T-helper 17 cell (primary cell): ENCODE results near the gene TNFSF11. TPM values are rescaled to one million over a fixed set of nuclear protein-coding genes. Genes with fewer than 3 reads are reported as not detected.
A peak's percentile ranks its signal among the peaks of the same experiment; 100 is the strongest.

Source experiments
- ATAC-seq: fragments of 150-1000 bp; cut with Tn5 transposase; 2 replicates; pipeline ENCODE4 v1.10.0; 2021; ENCODE audit warnings: mild to moderate bottlenecking, moderate library complexity
- DNase-seq, 3 donors: peaks; one replicate each; pipeline versions ENCODE4 v3.0.0 to v3.0.0-alpha.2; 2020 to 2021
- H3K9me3 ChIP-seq: one replicate; pipeline ENCODE4 v1.7.0; 2013; ENCODE audit warnings: low read length, mild to moderate bottlenecking; ENCODE audit not compliant: control insufficient read depth, poor library complexity, severe bottlenecking
- H3K27ac Mint-ChIP-seq: one replicate; pipeline ENCODE4 v1.8.0; 2022; ENCODE audit warnings: mild to moderate bottlenecking, moderate library complexity, mixed read lengths
- H3K27me3 Mint-ChIP-seq: one replicate; pipeline ENCODE4 v1.8.0; 2022; ENCODE audit warnings: mixed read lengths
- H3K36me3 Mint-ChIP-seq: one replicate; pipeline ENCODE4 v1.8.0; 2022; ENCODE audit warnings: low read depth, mixed read lengths
- H3K4me1 Mint-ChIP-seq: one replicate; pipeline ENCODE4 v1.8.0; 2022; ENCODE audit warnings: mild to moderate bottlenecking, mixed read lengths
- H3K4me3 Mint-ChIP-seq: one replicate; pipeline ENCODE4 v1.8.0; 2022; ENCODE audit warnings: mild to moderate bottlenecking, moderate library complexity, mixed read lengths
- total RNA-seq, 4 donors: library from RNA in 2 of 4; stranded (reverse) in 2 of 4; gene quantifications; one replicate each; pipeline ENCODE4 v1.2.3 and lab custom pipeline; 2022 to 2026

Gene TNFSF11
- total RNA-seq, 2 donors from 2014 or later: not detected

GRCh38 chr13:42607546-42607945 lies 33.6 kb downstream of the TNFSF11 start:
- H3K27ac Mint-ChIP-seq: no peak overlapping the region
- H3K4me3 Mint-ChIP-seq: no peak overlapping the region
- H3K9me3 ChIP-seq: no peaks in the 10 kb centered on the region
- ATAC-seq (no peak), DNase-seq (no peak)
- H3K36me3 Mint-ChIP-seq: peaks cover 2% of the 10 kb centered on the region
- H3K27me3 Mint-ChIP-seq: peaks cover 41% of the 10 kb centered on the region
- H3K4me1 Mint-ChIP-seq: no peaks in the 10 kb centered on the region

GRCh38 chr13:42610649-42611048 lies 36.7 kb downstream of the TNFSF11 start:
- DNase-seq (no peak), ATAC-seq (no peak)
- H3K9me3 ChIP-seq: no peaks in the 10 kb centered on the region
- no peak overlapping the region for H3K27ac Mint-ChIP-seq
- peaks cover 8% of the 10 kb centered on the region for H3K36me3 Mint-ChIP-seq
- no peaks in the 10 kb centered on the region for H3K4me1 Mint-ChIP-seq
- peaks cover 69% of the 10 kb centered on the region for H3K27me3 Mint-ChIP-seq
- H3K4me3 Mint-ChIP-seq: no peak overlapping the region

- no peak for DNase-seq
- H3K4me3 Mint-ChIP-seq: no peak overlapping the region
- no peaks in the 10 kb centered on the region for H3K4me1 Mint-ChIP-seq
- no peak for ATAC-seq
- H3K27ac Mint-ChIP-seq: no peak overlapping the region
- peaks cover 69% of the 10 kb centered on the region for H3K27me3 Mint-ChIP-seq
- H3K9me3 ChIP-seq: no peaks in the 10 kb centered on the region
- peaks cover 8% of the 10 kb centered on the region for H3K36me3 Mint-ChIP-seq
Observed at GRCh38 chr13:42611086-42611779, 37.3 kb downstream of the TNFSF11 start.

GRCh38 chr13:42612021-42612765 lies 38.2 kb downstream of the TNFSF11 start:
- no peaks in the 10 kb centered on the region for H3K4me1 Mint-ChIP-seq
- no peaks in the 10 kb centered on the region for H3K9me3 ChIP-seq
- peak overlapping the region; percentile 12 for H3K27ac Mint-ChIP-seq
- peaks cover 8% of the 10 kb centered on the region for H3K36me3 Mint-ChIP-seq
- DNase-seq (no peak), ATAC-seq (no peak)
- H3K4me3 Mint-ChIP-seq: no peak overlapping the region
- H3K27me3 Mint-ChIP-seq: peaks cover 67% of the 10 kb centered on the region

GRCh38 chr13:42614436-42615035 lies 40.6 kb downstream of the TNFSF11 start:
- DNase-seq: no peak
- no peak overlapping the region for H3K4me3 Mint-ChIP-seq
- peaks cover 8% of the 10 kb centered on the region for H3K36me3 Mint-ChIP-seq
- no peaks in the 10 kb centered on the region for H3K9me3 ChIP-seq
- H3K4me1 Mint-ChIP-seq: peaks cover 2% of the 10 kb centered on the region
- no peak for ATAC-seq
- H3K27me3 Mint-ChIP-seq: peaks cover 63% of the 10 kb centered on the region
- no peak overlapping the region for H3K27ac Mint-ChIP-seq

GRCh38 chr13:42615691-42616090 lies 41.7 kb downstream of the TNFSF11 start:
- DNase-seq (no peak), ATAC-seq (no peak)
- no peaks in the 10 kb centered on the region for H3K9me3 ChIP-seq
- Mint-ChIP-seq H3K4me1 (peaks cover 2% of the 10 kb centered on the region), H3K4me3 (no peak overlapping the region), H3K36me3 (peaks cover 8% of the 10 kb centered on the region), H3K27me3 (peaks cover 55% of the 10 kb centered on the region), H3K27ac (no peak overlapping the region)

- DNase-seq (no peak), ATAC-seq (no peak)
- no peaks in the 10 kb centered on the region for H3K9me3 ChIP-seq
- no peak overlapping the region for H3K27ac Mint-ChIP-seq
- H3K27me3 Mint-ChIP-seq: peaks cover 50% of the 10 kb centered on the region
- no peak overlapping the region for H3K4me3 Mint-ChIP-seq
- H3K4me1 Mint-ChIP-seq: peaks cover 2% of the 10 kb centered on the region
- H3K36me3 Mint-ChIP-seq: peaks cover 8% of the 10 kb centered on the region
Observed at GRCh38 chr13:42617221-42617620, 43.3 kb downstream of the TNFSF11 start.

- no peaks in the 10 kb centered on the region for H3K9me3 ChIP-seq
- Mint-ChIP-seq H3K36me3 (no peaks in the 10 kb centered on the region), H3K27me3 (peaks cover 41% of the 10 kb centered on the region), H3K4me3 (no peak overlapping the region), H3K4me1 (peaks cover 2% of the 10 kb centered on the region), H3K27ac (no peak overlapping the region)
- DNase-seq (no peak), ATAC-seq (no peak)
Observed at GRCh38 chr13:42623916-42624315, 50.0 kb downstream of the TNFSF11 start.

- Mint-ChIP-seq H3K27ac (no peak overlapping the region), H3K4me3 (no peak overlapping the region), H3K36me3 (no peaks in the 10 kb centered on the region), H3K4me1 (no peaks in the 10 kb centered on the region), H3K27me3 (peaks cover 36% of the 10 kb centered on the region)
- ATAC-seq (no peak), DNase-seq (no peak)
- no peaks in the 10 kb centered on the region for H3K9me3 ChIP-seq
Observed at GRCh38 chr13:42625611-42626010, 51.7 kb downstream of the TNFSF11 start.

GRCh38 chr13:42626176-42626860 lies 52.4 kb downstream of the TNFSF11 start:
- Mint-ChIP-seq H3K4me3 (no peak overlapping the region), H3K4me1 (no peaks in the 10 kb centered on the region), H3K27me3 (peaks cover 34% of the 10 kb centered on the region), H3K27ac (no peak overlapping the region), H3K36me3 (no peaks in the 10 kb centered on the region)
- ATAC-seq (no peak), DNase-seq (no peak)
- no peaks in the 10 kb centered on the region for H3K9me3 ChIP-seq

- Mint-ChIP-seq H3K27me3 (peaks cover 29% of the 10 kb centered on the region), H3K27ac (no peak overlapping the region), H3K4me3 (no peak overlapping the region), H3K36me3 (no peaks in the 10 kb centered on the region), H3K4me1 (no peaks in the 10 kb centered on the region)
- ATAC-seq (no peak), DNase-seq (no peak)
- no peaks in the 10 kb centered on the region for H3K9me3 ChIP-seq
Observed at GRCh38 chr13:42628666-42629065, 54.7 kb downstream of the TNFSF11 start.

- H3K4me3 Mint-ChIP-seq: no peak overlapping the region
- H3K27me3 Mint-ChIP-seq: peaks cover 30% of the 10 kb centered on the region
- ATAC-seq (no peak), DNase-seq (no peak)
- no peaks in the 10 kb centered on the region for H3K9me3 ChIP-seq
- H3K4me1 Mint-ChIP-seq: no peaks in the 10 kb centered on the region
- no peak overlapping the region for H3K27ac Mint-ChIP-seq
- no peaks in the 10 kb centered on the region for H3K36me3 Mint-ChIP-seq
Observed at GRCh38 chr13:42631181-42631580, 57.2 kb downstream of the TNFSF11 start.

- DNase-seq (no peak), ATAC-seq (no peak)
- no peaks in the 10 kb centered on the region for H3K4me1 Mint-ChIP-seq
- H3K36me3 Mint-ChIP-seq: no peaks in the 10 kb centered on the region
- peaks cover 24% of the 10 kb centered on the region for H3K27me3 Mint-ChIP-seq
- H3K9me3 ChIP-seq: no peaks in the 10 kb centered on the region
- no peak overlapping the region for H3K27ac Mint-ChIP-seq
- H3K4me3 Mint-ChIP-seq: no peak overlapping the region
Observed at GRCh38 chr13:42633495-42633894, 59.5 kb downstream of the TNFSF11 start.
